ENCODE data around the gene STK36.

DNA sequence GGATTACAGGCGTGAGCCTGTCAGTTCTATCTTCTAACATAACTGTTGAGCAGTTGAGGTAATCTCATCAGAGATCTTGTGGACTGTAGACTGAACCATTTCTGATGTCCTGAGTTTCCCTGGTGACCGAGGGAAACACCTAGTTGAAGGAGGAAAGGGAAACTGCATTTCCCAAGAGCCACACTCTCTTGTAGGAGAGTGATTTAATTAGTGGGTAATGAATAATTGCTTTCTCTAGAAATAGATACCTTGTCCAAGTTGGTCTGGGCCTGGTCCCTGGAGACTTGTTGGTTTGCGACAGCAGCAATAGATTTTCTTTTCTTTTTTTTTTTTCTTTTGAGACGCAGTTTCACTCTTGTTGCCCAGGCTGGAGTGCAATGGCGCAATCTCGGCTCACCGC is 46.2 kb downstream of the STK36 start:
- no peak for TF ChIP-seq POLR2A (IDR thresholded peaks at IDR 0.05)
- TF ChIP-seq, protein P1, sequence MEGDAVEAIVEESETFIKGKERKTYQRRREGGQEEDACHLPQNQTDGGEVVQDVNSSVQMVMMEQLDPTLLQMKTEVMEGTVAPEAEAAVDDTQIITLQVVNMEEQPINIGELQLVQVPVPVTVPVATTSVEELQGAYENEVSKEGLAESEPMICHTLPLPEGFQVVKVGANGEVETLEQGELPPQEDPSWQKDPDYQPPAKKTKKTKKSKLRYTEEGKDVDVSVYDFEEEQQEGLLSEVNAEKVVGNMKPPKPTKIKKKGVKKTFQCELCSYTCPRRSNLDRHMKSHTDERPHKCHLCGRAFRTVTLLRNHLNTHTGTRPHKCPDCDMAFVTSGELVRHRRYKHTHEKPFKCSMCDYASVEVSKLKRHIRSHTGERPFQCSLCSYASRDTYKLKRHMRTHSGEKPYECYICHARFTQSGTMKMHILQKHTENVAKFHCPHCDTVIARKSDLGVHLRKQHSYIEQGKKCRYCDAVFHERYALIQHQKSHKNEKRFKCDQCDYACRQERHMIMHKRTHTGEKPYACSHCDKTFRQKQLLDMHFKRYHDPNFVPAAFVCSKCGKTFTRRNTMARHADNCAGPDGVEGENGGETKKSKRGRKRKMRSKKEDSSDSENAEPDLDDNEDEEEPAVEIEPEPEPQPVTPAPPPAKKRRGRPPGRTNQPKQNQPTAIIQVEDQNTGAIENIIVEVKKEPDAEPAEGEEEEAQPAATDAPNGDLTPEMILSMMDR (IDR thresholded peaks at IDR 0.05) = no peak

All from sigmoid colon (tissue), 3 donors.